Loucy (cell line): Measurements from ENCODE around the gene SPC24.

ENCODE experiments used
- H2AFZ ChIP-seq: fragments of 200-600 bp; sonication (generic); 2 replicates; pipeline ENCODE4 v1.6.0; 2016; ENCODE audit warnings: antibody characterized with exemption, mild to moderate bottlenecking, low read length, moderate library complexity
- H3F3A ChIP-seq: fragments of 200-600 bp; 2 replicates; pipeline ENCODE4 v1.6.0; 2016; ENCODE audit warnings: antibody characterized with exemption, low read depth, mild to moderate bottlenecking
- H3K27me3 ChIP-seq: fragments of 200-600 bp; sonication (generic); 2 replicates; pipeline ENCODE4 v1.6.1; 2014; ENCODE audit warnings: low read length, mild to moderate bottlenecking; ENCODE audit not compliant: insufficient read depth, poor library complexity, severe bottlenecking
- H3K36me3 ChIP-seq: fragments of 200-600 bp; sonication (generic); 2 replicates; pipeline ENCODE4 v1.6.1; 2016; ENCODE audit warnings: low read length; ENCODE audit not compliant: insufficient read depth
- H3K4me1 ChIP-seq: fragments of 200-600 bp; sonication (generic); 2 replicates; pipeline ENCODE4 v1.5.1; 2014; ENCODE audit warnings: low read length, mild to moderate bottlenecking; ENCODE audit not compliant: insufficient read depth, poor library complexity, severe bottlenecking
- H3K4me2 ChIP-seq: fragments of 200-600 bp; sonication (generic); 2 replicates; pipeline ENCODE4 v1.6.0; 2014; ENCODE audit warnings: antibody characterized with exemption, low read length, low read depth, mild to moderate bottlenecking; ENCODE audit not compliant: poor library complexity, severe bottlenecking
- H3K4me3 ChIP-seq: fragments of 200-600 bp; sonication (generic); 2 replicates; pipeline ENCODE4 v1.5.1; 2014; ENCODE audit warnings: low read length, mild to moderate bottlenecking, mixed read lengths; ENCODE audit not compliant: poor library complexity, severe bottlenecking
- H3K79me2 ChIP-seq: fragments of 200-600 bp; sonication (generic); 2 replicates; pipeline ENCODE4 v1.6.1; 2014; ENCODE audit warnings: low read length; ENCODE audit not compliant: insufficient read depth
- H3K9ac ChIP-seq: fragments of 200-600 bp; sonication (generic); 2 replicates; pipeline ENCODE4 v1.6.0; 2014; ENCODE audit warnings: mild to moderate bottlenecking, low read depth, low read length, moderate library complexity; ENCODE audit not compliant: poor library complexity, severe bottlenecking
- H3K9me2 ChIP-seq: fragments of 200-600 bp; sonication (generic); replicated peaks from 2 replicates; pipeline ENCODE4 v1.6.1; 2016; ENCODE audit warnings: low read depth, low read length, mixed read lengths
- H3K9me3 ChIP-seq: fragments of 200-600 bp; sonication (generic); 2 replicates; pipeline ENCODE4 v1.6.1; 2014; ENCODE audit warnings: mild to moderate bottlenecking, antibody characterized with exemption, low read length, low read depth; ENCODE audit not compliant: insufficient read depth
- H4K20me1 ChIP-seq: fragments of 200-600 bp; sonication (generic); 2 replicates; pipeline ENCODE4 v1.6.0; 2014; ENCODE audit warnings: antibody characterized with exemption, low read length, mild to moderate bottlenecking; ENCODE audit not compliant: insufficient read depth, poor library complexity, severe bottlenecking
- EZH2phosphoT487 ChIP-seq: fragments of 200-600 bp; IDR thresholded peaks from 2 replicates; pipeline ENCODE4 v1.6.1; 2018; ENCODE audit warnings: antibody characterized with exemption, mild to moderate bottlenecking, moderate library complexity, borderline replicate concordance
- TF ChIP-seq, protein P1 (sequence below): fragments of 200-600 bp; sonication (generic); conservative IDR thresholded peaks from 2 replicates; pipeline ENCODE4 v1.5.1; 2014; ENCODE audit warnings: mild to moderate bottlenecking, antibody characterized with exemption, low read length

SPC24 gene

GRCh38 chr19:11113140-11113708, 42.4 kb downstream of the SPC24 start:
- Histone ChIP-seq H3F3A (no peaks in the 10 kb centered on the region), H2AFZ (no peak overlapping the region), H3K4me1 (no peaks in the 10 kb centered on the region), H3K79me2 (no peaks in the 10 kb centered on the region), H4K20me1 (peaks cover 39% of the 10 kb centered on the region), H3K9me3 (no peaks in the 10 kb centered on the region), H3K9ac (no peak overlapping the region), H3K9me2 (no peaks in the 10 kb centered on the region), H3K36me3 (peaks cover 98% of the 10 kb centered on the region), H3K4me3 (no peak overlapping the region), H3K4me2 (no peak overlapping the region), H3K27me3 (no peaks in the 10 kb centered on the region)
- TF ChIP-seq EZH2phosphoT487, result no peak
- TF ChIP-seq, protein P1, sequence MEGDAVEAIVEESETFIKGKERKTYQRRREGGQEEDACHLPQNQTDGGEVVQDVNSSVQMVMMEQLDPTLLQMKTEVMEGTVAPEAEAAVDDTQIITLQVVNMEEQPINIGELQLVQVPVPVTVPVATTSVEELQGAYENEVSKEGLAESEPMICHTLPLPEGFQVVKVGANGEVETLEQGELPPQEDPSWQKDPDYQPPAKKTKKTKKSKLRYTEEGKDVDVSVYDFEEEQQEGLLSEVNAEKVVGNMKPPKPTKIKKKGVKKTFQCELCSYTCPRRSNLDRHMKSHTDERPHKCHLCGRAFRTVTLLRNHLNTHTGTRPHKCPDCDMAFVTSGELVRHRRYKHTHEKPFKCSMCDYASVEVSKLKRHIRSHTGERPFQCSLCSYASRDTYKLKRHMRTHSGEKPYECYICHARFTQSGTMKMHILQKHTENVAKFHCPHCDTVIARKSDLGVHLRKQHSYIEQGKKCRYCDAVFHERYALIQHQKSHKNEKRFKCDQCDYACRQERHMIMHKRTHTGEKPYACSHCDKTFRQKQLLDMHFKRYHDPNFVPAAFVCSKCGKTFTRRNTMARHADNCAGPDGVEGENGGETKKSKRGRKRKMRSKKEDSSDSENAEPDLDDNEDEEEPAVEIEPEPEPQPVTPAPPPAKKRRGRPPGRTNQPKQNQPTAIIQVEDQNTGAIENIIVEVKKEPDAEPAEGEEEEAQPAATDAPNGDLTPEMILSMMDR, result no peak

DNA sequence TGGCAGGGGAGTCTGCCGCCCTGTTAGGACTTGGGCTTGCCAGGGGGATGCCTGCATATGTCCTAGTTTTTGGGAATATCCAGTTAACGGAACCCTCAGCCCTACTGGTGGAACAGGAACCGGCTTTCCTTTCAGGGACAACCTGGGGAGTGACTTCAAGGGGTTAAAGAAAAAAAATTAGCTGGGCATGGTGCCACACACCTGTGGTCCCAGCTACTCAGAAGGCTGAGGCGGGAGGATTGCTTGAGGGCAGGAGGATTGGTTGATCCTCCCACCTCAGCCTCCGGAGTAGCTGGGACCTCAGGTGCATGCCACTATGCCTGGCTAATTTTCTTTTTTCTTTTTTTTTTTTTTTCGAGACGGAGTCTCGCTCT, 43.8 kb downstream of the SPC24 start:
- H3K4me3 ChIP-seq, result no peak overlapping the region
- no peaks in the 10 kb centered on the region for H3K4me1 ChIP-seq
- no peak overlapping the region for H3K4me2 ChIP-seq
- H3K9ac ChIP-seq, result no peak overlapping the region
- TF ChIP-seq, protein P1, result no peak
- no peak for TF ChIP-seq EZH2phosphoT487
- no peak overlapping the region for H2AFZ ChIP-seq
- peaks cover 41% of the 10 kb centered on the region for H4K20me1 ChIP-seq
- no peaks in the 10 kb centered on the region for H3K27me3 ChIP-seq
- no peaks in the 10 kb centered on the region for H3F3A ChIP-seq
- no peaks in the 10 kb centered on the region for H3K9me2 ChIP-seq
- H3K79me2 ChIP-seq, result peaks cover 3% of the 10 kb centered on the region; the same call in 1 of the 2 replicates
- H3K36me3 ChIP-seq, result peaks cover 97% of the 10 kb centered on the region; the same call in 1 of the 2 replicates
- no peaks in the 10 kb centered on the region for H3K9me3 ChIP-seq

GRCh38 chr19:11111117-11111770, 44.3 kb downstream of the SPC24 start:
- peaks cover 41% of the 10 kb centered on the region for H4K20me1 ChIP-seq
- H3K36me3 ChIP-seq, result peaks cover 97% of the 10 kb centered on the region; the same call in 1 of the 2 replicates
- no peaks in the 10 kb centered on the region for H3F3A ChIP-seq

More at GRCh38 chr19:11111117-11111770, 44.3 kb downstream of the SPC24 start:
- no peak overlapping the region for H2AFZ ChIP-seq
- TF ChIP-seq, protein P1, result no peak
- TF ChIP-seq EZH2phosphoT487, result no peak
- H3K4me1 ChIP-seq, result no peaks in the 10 kb centered on the region
- peaks cover 4% of the 10 kb centered on the region; the same call in 1 of the 2 replicates for H3K79me2 ChIP-seq
- H3K4me2 ChIP-seq, result no peak overlapping the region
- no peak overlapping the region for H3K9ac ChIP-seq
- H3K4me3 ChIP-seq, result no peak overlapping the region
- H3K27me3 ChIP-seq, result no peaks in the 10 kb centered on the region
- no peaks in the 10 kb centered on the region for H3K9me3 ChIP-seq
- H3K9me2 ChIP-seq, result no peaks in the 10 kb centered on the region
